HepG2 (cell line): ENCODE measurements around the gene ZMYND8. TPM values are rescaled to one million over a fixed set of nuclear protein-coding genes. Genes with fewer than 3 reads are reported as not detected.

Experiments used
- DNMT3B ChIP-seq: conservative IDR thresholded peaks from 2 replicates; pipeline ENCODE4 v1.6.1; 2016; ENCODE audit warnings: missing biosample characterization, control low read depth
- GABPA ChIP-seq, 2 experiments: IDR thresholded peaks; 2 replicates each; pipeline ENCODE4 v1.6.1; 2011 to 2016; ENCODE audit warnings: low read depth in 2 of 2, low read length in 1 of 2, missing biosample characterization in 1 of 2, missing genetic modification characterization in 1 of 2
- JUNB ChIP-seq: sonication (generic); formaldehyde crosslinking; IDR thresholded peaks from 2 replicates; pipeline ENCODE4 v1.8.0; 2022; ENCODE audit warnings: missing genetic modification reagents, mild to moderate bottlenecking, borderline replicate concordance
- WIZ ChIP-seq: sonication (generic); formaldehyde crosslinking; IDR thresholded peaks from 2 replicates; pipeline ENCODE4 v1.5.1; 2020; ENCODE audit warnings: mild to moderate bottlenecking, missing genetic modification reagents
- YEATS2 ChIP-seq: sonication (generic); formaldehyde crosslinking; IDR thresholded peaks from 2 replicates; pipeline ENCODE4 v1.4.0; 2020; ENCODE audit warnings: missing genetic modification reagents, borderline replicate concordance
- ZC3H13 ChIP-seq: sonication (generic); formaldehyde crosslinking; IDR thresholded peaks from 2 replicates; pipeline ENCODE4 v1.8.1; 2023; ENCODE audit warnings: mild to moderate bottlenecking, missing genetic modification reagents, moderate library complexity
- ZFY ChIP-seq: sonication (generic); formaldehyde crosslinking; IDR thresholded peaks from 2 replicates; pipeline ENCODE4 v1.4.0; 2020; ENCODE audit warnings: missing genetic modification reagents
- ZNF430 ChIP-seq: sonication (generic); formaldehyde crosslinking; IDR thresholded peaks from 2 replicates; pipeline ENCODE4 v1.9.0; 2021; ENCODE audit warnings: mild to moderate bottlenecking, missing genetic modification reagents
- ZNF556 ChIP-seq: sonication (generic); formaldehyde crosslinking; IDR thresholded peaks from 2 replicates; pipeline ENCODE4 v1.4.0; 2020; ENCODE audit warnings: mild to moderate bottlenecking, missing genetic modification reagents, borderline replicate concordance
- ZNF746 ChIP-seq: sonication (generic); formaldehyde crosslinking; IDR thresholded peaks from 2 replicates; pipeline ENCODE4 v1.8.0; 2022; ENCODE audit warnings: mild to moderate bottlenecking, missing genetic modification reagents
- polyA plus RNA-seq, 8 experiments: library from polyadenylated mRNA; depleted of rRNA in 3 of 8; stranded (reverse) in 7 of 8; unstranded in 1 of 8; fragments of >200 nt; fragmentation: Illumina TruSeq in 4 of 8; extraction: Trizol in 4 of 8; gene quantifications; 2 replicates each; pipeline versions ENCODE4 v1.2.1 to v1.2.3, GENCODE V29; 2011 to 2016; ENCODE audit warnings: low read depth in 4 of 8, missing spikeins in 1 of 8, mixed read lengths in 1 of 8; ENCODE audit not compliant: insufficient read depth in 1 of 8
- total RNA-seq, 5 experiments: library from RNA; depleted of rRNA; stranded (reverse); fragments of >200 nt; fragmentation: Illumina TruSeq; extraction: Trizol; gene quantifications; 2 replicates each; pipeline ENCODE4 v1.2.3, GENCODE V29; 2016; ENCODE audit warnings: low read depth in 1 of 5
- TF ChIP-seq, protein P1 (sequence below): sonication (generic); formaldehyde crosslinking; IDR thresholded peaks from 2 replicates; pipeline ENCODE4 v1.5.0; 2020; ENCODE audit warnings: mild to moderate bottlenecking, missing genetic modification reagents, borderline replicate concordance
- TF ChIP-seq, protein P2 (sequence below): sonication (generic); formaldehyde crosslinking; IDR thresholded peaks from 2 replicates; pipeline ENCODE4 v1.4.0; 2020; ENCODE audit warnings: low read depth, mild to moderate bottlenecking, missing genetic modification reagents
- TF ChIP-seq, protein P3 (sequence below): sonication (generic); formaldehyde crosslinking; IDR thresholded peaks from 2 replicates; pipeline ENCODE4 v1.4.0; 2020; ENCODE audit warnings: missing genetic modification reagents
- TF ChIP-seq, protein P4 (sequence below): fragments of 450-650 bp; IDR thresholded peaks from 2 replicates; pipeline ENCODE4 v1.6.1; 2016

ZMYND8 gene
- total and polyA plus RNA-seq, 2 of the 13 experiments (the other 11 are each of a cell fraction or from before 2014, with no cell fraction given) = 53.9 to 84.7 TPM

DNA sequence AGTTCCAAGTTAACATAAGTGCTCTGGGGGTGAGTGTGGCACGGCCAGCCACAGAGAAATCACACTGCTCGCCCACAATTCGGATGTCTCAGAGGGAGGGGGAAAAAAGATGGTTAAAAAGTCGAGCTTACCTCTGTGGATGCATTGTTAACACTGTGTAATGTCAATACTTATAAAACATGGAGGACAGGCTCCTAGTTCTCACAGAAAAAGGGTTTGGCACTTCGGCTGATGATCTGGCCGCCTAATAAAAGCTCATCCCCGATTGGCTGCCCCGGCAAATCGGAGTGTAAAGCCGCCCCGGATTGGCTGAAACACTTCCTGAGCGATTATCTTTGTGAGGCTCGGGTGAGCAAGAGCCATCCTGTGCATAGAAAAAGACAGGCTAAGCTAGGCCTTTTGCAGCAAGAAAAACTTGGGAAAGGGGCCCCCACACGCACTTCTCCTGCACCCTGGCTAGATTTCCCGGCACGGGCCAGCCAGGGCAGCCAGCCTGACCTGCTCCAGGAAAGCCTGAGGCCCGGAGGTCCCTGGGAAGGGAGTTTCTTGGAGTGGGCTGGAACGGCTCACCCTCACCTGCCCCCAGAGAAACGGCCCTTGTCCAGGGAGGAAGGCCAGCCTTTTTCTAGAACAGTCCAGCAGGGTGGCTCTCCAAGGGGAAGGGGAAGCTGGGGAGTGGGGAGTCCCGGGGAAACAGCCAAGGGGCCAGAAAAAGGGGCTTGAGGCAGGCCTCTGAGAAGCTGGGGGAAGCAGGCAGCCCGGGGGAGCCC, at the start of gene ZMYND8 (continued):
- TF ChIP-seq, protein P1, sequence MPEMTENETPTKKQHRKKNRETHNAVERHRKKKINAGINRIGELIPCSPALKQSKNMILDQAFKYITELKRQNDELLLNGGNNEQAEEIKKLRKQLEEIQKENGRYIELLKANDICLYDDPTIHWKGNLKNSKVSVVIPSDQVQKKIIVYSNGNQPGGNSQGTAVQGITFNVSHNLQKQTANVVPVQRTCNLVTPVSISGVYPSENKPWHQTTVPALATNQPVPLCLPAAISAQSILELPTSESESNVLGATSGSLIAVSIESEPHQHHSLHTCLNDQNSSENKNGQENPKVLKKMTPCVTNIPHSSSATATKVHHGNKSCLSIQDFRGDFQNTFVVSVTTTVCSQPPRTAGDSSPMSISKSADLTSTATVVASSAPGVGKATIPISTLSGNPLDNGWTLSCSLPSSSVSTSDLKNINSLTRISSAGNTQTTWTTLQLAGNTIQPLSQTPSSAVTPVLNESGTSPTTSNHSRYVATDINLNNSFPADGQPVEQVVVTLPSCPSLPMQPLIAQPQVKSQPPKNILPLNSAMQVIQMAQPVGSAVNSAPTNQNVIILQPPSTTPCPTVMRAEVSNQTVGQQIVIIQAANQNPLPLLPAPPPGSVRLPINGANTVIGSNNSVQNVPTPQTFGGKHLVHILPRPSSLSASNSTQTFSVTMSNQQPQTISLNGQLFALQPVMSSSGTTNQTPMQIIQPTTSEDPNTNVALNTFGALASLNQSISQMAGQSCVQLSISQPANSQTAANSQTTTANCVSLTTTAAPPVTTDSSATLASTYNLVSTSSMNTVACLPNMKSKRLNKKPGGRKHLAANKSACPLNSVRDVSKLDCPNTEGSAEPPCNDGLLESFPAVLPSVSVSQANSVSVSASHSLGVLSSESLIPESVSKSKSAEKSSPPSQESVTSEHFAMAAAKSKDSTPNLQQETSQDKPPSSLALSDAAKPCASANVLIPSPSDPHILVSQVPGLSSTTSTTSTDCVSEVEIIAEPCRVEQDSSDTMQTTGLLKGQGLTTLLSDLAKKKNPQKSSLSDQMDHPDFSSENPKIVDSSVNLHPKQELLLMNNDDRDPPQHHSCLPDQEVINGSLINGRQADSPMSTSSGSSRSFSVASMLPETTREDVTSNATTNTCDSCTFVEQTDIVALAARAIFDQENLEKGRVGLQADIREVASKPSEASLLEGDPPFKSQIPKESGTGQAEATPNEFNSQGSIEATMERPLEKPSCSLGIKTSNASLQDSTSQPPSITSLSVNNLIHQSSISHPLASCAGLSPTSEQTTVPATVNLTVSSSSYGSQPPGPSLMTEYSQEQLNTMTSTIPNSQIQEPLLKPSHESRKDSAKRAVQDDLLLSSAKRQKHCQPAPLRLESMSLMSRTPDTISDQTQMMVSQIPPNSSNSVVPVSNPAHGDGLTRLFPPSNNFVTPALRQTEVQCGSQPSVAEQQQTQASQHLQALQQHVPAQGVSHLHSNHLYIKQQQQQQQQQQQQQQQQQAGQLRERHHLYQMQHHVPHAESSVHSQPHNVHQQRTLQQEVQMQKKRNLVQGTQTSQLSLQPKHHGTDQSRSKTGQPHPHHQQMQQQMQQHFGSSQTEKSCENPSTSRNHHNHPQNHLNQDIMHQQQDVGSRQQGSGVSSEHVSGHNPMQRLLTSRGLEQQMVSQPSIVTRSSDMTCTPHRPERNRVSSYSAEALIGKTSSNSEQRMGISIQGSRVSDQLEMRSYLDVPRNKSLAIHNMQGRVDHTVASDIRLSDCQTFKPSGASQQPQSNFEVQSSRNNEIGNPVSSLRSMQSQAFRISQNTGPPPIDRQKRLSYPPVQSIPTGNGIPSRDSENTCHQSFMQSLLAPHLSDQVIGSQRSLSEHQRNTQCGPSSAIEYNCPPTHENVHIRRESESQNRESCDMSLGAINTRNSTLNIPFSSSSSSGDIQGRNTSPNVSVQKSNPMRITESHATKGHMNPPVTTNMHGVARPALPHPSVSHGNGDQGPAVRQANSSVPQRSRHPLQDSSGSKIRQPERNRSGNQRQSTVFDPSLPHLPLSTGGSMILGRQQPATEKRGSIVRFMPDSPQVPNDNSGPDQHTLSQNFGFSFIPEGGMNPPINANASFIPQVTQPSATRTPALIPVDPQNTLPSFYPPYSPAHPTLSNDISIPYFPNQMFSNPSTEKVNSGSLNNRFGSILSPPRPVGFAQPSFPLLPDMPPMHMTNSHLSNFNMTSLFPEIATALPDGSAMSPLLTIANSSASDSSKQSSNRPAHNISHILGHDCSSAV (CRISPR knock-in tag) = peak; percentile 80
- TF ChIP-seq GABPA (IDR thresholded peaks at IDR 0.05; ENCODE audit: low read depth, low read length) = no peak
- TF ChIP-seq GABPA (CRISPR knock-in tag; IDR thresholded peaks at IDR 0.05; ENCODE audit: low read depth) = no peak
- peak; percentile 29; the same call in 1 of the 2 replicates for TF ChIP-seq ZNF430
- TF ChIP-seq, protein P2, sequence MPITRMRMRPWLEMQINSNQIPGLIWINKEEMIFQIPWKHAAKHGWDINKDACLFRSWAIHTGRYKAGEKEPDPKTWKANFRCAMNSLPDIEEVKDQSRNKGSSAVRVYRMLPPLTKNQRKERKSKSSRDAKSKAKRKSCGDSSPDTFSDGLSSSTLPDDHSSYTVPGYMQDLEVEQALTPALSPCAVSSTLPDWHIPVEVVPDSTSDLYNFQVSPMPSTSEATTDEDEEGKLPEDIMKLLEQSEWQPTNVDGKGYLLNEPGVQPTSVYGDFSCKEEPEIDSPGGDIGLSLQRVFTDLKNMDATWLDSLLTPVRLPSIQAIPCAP (CRISPR knock-in tag) = 0 out of 2 replicates have a peak, but pooled peaks have one; percentile 11
- no peak for TF ChIP-seq JUNB (CRISPR knock-in tag)
- TF ChIP-seq ZNF556 (CRISPR knock-in tag) = 0 out of 2 replicates have a peak, but pooled peaks have one; percentile 3
- TF ChIP-seq DNMT3B (CRISPR knock-in tag) = peak; percentile 90; the same call in 1 of the 2 replicates
- TF ChIP-seq, protein P3, sequence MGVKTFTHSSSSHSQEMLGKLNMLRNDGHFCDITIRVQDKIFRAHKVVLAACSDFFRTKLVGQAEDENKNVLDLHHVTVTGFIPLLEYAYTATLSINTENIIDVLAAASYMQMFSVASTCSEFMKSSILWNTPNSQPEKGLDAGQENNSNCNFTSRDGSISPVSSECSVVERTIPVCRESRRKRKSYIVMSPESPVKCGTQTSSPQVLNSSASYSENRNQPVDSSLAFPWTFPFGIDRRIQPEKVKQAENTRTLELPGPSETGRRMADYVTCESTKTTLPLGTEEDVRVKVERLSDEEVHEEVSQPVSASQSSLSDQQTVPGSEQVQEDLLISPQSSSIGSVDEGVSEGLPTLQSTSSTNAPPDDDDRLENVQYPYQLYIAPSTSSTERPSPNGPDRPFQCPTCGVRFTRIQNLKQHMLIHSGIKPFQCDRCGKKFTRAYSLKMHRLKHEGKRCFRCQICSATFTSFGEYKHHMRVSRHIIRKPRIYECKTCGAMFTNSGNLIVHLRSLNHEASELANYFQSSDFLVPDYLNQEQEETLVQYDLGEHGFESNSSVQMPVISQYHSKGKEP (CRISPR knock-in tag) = 0 out of 2 replicates have a peak, but pooled peaks have one; percentile 67
- no peak; the same call in 1 of the 2 replicates for TF ChIP-seq ZFY (CRISPR knock-in tag)
- no peak; the same call in 1 of the 2 replicates for TF ChIP-seq ZC3H13 (CRISPR knock-in tag)
- TF ChIP-seq ZNF746 = no peak
- TF ChIP-seq YEATS2 (CRISPR knock-in tag) = no peak
- no peak for TF ChIP-seq WIZ (CRISPR knock-in tag)
- TF ChIP-seq, protein P4, sequence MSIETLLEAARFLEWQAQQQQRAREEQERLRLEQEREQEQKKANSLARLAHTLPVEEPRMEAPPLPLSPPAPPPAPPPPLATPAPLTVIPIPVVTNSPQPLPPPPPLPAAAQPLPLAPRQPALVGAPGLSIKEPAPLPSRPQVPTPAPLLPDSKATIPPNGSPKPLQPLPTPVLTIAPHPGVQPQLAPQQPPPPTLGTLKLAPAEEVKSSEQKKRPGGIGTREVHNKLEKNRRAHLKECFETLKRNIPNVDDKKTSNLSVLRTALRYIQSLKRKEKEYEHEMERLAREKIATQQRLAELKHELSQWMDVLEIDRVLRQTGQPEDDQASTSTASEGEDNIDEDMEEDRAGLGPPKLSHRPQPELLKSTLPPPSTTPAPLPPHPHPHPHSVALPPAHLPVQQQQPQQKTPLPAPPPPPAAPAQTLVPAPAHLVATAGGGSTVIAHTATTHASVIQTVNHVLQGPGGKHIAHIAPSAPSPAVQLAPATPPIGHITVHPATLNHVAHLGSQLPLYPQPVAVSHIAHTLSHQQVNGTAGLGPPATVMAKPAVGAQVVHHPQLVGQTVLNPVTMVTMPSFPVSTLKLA = no peak
